Natural killer cell treated with Interleukin-12 subunit alpha and Interleukin-12 subunit beta and Interleukin-15 and Interleukin-18, amount 100 ng/mL, for 72 hours (primary cell): Measurements from ENCODE around the gene ZHX3. TPM values are rescaled to one million over a fixed set of nuclear protein-coding genes. Genes with fewer than 3 reads are reported as not detected.
"Not testable (repeated sequence)": the region's sequence is repeated elsewhere in the genome, so short reads cannot be mapped to it uniquely, and the experiment has no call there.

ENCODE experiments used
- ATAC-seq, 2 donors: fragments of 150-1000 bp; cut with Tn5 transposase in 1 of 2; sonication (Bioruptor Pico), chemical (Tn5 transposase) in 1 of 2; 2 replicates each; pipeline ENCODE4 v1.10.0; 2021
- DNase-seq: peaks from one replicate; pipeline ENCODE4 v3.0.0; 2022; ENCODE audit warnings: low spot score
- H3K27ac Mint-ChIP-seq, 2 donors: 1 replicate in 1 of 2; 2 replicates in 1 of 2; pipeline ENCODE4 v1.8.0; 2022; ENCODE audit warnings: mixed read lengths in 2 of 2, mild to moderate bottlenecking in 1 of 2, moderate library complexity in 1 of 2
- H3K27me3 Mint-ChIP-seq, 2 donors: 1 replicate in 1 of 2; 2 replicates in 1 of 2; pipeline ENCODE4 v1.8.0; 2022; ENCODE audit warnings: mixed read lengths in 2 of 2
- H3K36me3 Mint-ChIP-seq: one replicate; pipeline ENCODE4 v1.8.0; 2022; ENCODE audit warnings: mixed read lengths
- H3K4me1 Mint-ChIP-seq, 2 donors: 1 replicate in 1 of 2; 2 replicates in 1 of 2; pipeline ENCODE4 v1.8.0; 2022; ENCODE audit warnings: low read depth in 2 of 2, mixed read lengths in 2 of 2, mild to moderate bottlenecking in 1 of 2
- H3K4me3 Mint-ChIP-seq: one replicate; pipeline ENCODE4 v1.8.0; 2022; ENCODE audit warnings: mixed read lengths
- H3K9me3 Mint-ChIP-seq: 2 replicates; pipeline ENCODE4 v1.8.0; 2022; ENCODE audit warnings: mixed read lengths
- total RNA-seq, 2 donors: library from RNA; stranded (reverse); gene quantifications; one replicate each; pipeline ENCODE4 v1.2.3, GENCODE V29; 2022

The ZHX3 gene
- total RNA-seq, 2 donors from 2014 or later = 7.6 to 21.6 TPM

DNA sequence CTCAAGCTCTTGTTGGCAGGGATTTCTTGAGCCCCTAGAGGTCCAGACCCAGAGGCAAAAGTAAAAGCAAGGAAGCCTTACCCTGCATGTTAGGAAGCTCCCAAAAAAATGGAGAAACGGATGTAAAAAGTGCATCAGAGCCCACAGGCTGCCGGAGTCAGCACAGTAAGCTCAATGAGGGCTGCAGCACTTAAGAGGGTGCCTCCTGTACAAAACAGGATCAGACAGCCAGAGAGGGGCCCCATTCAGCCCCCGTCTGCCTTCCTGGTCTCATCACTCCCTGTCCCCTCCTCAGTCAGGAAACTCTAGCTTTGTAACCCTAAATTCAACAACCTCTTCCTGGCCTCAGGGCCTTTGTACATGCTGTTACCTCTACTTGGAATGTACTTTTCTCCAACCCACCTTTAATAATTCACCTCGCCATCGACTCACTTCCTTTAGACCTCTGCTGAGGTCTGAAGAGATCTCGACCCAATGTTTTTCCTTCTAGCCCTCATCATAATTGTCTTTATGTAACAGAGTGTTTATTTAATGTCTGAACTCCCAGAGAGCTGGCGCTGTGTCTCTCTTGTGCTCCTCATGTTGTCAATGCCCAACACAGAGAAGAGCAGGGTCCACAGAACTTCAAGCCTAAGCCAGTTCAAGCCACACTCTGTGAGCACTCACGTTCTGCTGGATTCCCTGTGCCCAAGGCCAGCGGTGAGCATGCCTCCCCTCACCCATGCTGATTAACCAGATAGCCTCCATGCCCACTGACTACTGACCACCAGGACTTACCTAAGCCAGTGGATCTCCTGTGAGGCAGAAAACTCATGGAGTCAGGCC, 183.0 kb downstream of the ZHX3 start:
- peaks cover 31 to 33% of the 10 kb centered on the region in 2 donors for H3K4me1 Mint-ChIP-seq
- no peaks in the 10 kb centered on the region for H3K27me3 Mint-ChIP-seq
- no peak overlapping the region for H3K27ac Mint-ChIP-seq
- H3K4me3 Mint-ChIP-seq = no peak overlapping the region
- no peak for DNase-seq
- H3K36me3 Mint-ChIP-seq = no peaks in the 10 kb centered on the region
- ATAC-seq = no peak
- no peaks in the 10 kb centered on the region for H3K9me3 Mint-ChIP-seq

DNA sequence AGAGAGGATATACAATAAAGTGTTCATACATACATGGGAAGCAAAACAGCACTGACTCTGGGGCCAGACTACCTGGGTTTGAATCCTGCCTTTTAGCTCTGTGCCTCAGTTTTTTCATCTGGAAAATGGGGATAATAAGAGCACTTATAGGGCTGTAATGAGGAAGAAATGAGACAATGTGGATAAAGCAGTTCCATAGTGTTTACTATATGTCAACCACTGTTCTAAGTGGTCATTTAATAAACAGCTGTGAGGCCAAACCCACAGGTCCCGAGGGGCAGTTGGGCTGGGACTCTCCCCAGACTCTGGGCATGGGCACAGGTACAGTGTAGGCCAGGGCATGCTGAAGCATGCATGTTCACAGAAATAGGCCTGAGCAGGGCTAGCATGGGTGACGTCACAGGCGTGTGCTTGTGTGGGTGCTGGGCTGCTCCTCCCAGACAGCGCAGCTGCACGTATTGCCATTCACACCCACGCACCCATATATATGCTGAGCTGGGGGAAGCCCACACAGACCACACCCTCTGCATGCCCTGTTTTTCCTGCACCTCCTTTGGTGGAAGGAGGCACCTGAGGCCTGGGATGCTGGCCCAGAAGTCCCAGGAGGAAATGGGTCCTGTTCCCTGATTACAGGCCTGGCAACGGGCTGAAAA, 183.7 kb downstream of the ZHX3 start:
- no peak for ATAC-seq
- H3K4me1 Mint-ChIP-seq = peaks cover 24 to 26% of the 10 kb centered on the region in 2 donors
- H3K36me3 Mint-ChIP-seq = no peaks in the 10 kb centered on the region
- no peak overlapping the region for H3K27ac Mint-ChIP-seq
- no peak for DNase-seq
- no peaks in the 10 kb centered on the region for H3K9me3 Mint-ChIP-seq
- H3K27me3 Mint-ChIP-seq = no peaks in the 10 kb centered on the region
- H3K4me3 Mint-ChIP-seq = no peak overlapping the region

DNA sequence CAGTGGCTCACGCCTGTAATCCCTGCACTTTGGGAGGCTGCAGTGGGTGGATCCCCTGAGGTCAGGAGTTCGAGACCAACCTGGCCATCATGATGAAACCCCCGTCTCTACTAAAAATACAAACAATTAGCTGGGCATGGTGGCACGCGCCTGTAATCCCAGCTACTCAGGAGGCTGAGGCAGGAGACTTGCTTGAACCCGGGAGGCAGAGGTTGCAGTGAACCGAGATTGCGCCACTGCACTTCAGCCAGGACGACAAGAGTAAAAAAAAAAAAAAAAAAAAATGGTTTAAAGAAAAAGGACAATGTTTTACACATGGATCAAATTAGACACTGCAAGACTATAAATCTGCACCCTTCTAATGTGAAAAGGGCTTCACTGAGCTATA, 185.1 kb downstream of the ZHX3 start:
- not testable (repeated sequence) for DNase-seq, H3K36me3 Mint-ChIP-seq, H3K9me3 Mint-ChIP-seq, ATAC-seq, H3K27me3 Mint-ChIP-seq, H3K27ac Mint-ChIP-seq, H3K4me3 Mint-ChIP-seq
- peaks cover 19% of the 10 kb centered on the region in 2 donors for H3K4me1 Mint-ChIP-seq

- peaks cover 19% of the 10 kb centered on the region in 2 donors for H3K4me1 Mint-ChIP-seq
- peak in 1 of 2 donors; percentile 34 for ATAC-seq
- peaks cover 1% of the 10 kb centered on the region for H3K36me3 Mint-ChIP-seq
- H3K4me3 Mint-ChIP-seq = no peak overlapping the region
- peak overlapping the region in 1 of 2 donors; percentile 12 for H3K27ac Mint-ChIP-seq
- H3K9me3 Mint-ChIP-seq = no peaks in the 10 kb centered on the region
- no peaks in the 10 kb centered on the region for H3K27me3 Mint-ChIP-seq
- DNase-seq = no peak
These were observed 185.7 kb downstream of the ZHX3 start for GRCh38 chr20:41131594-41132387.

Other genes with a start within 250 kb of the ZHX3 start
- gene PLCG1, start 180.2 kb downstream of the ZHX3 start, total RNA-seq = 100 to 1,000 TPM in 1 of 2 donors, 10 to 100 TPM in 1; 54.6 to 114 TPM
- under 1 TPM in 1 of 2 donors, not detected in 1; 0.21 TPM for gene LPIN3, start 23.1 kb upstream of the ZHX3 start, total RNA-seq
- gene EMILIN3, start 49.1 kb upstream of the ZHX3 start, total RNA-seq = not detected